Neural cell (in vitro differentiated cells): ENCODE data around the gene TPD52L1. TPM values are rescaled to one million over a fixed set of nuclear protein-coding genes. Genes with fewer than 3 reads are reported as not detected.

Experiments
- H2AFZ ChIP-seq: fragments of 200-600, 300-800 bp; sonication (generic), shearing (Covaris generic); 2 replicates; pipeline ENCODE4 v1.6.0; 2014; ENCODE audit warnings: low read depth, mild to moderate bottlenecking, antibody characterized with exemption, low read length, moderate library complexity
- H3F3A ChIP-seq: fragments of 200-600 bp; shearing (Covaris generic); 2 replicates; pipeline ENCODE4 v1.6.1; 2016; ENCODE audit warnings: mild to moderate bottlenecking, moderate library complexity, mixed read lengths, antibody characterized with exemption, low read length; ENCODE audit not compliant: insufficient read depth, poor library complexity, severe bottlenecking
- H3K27ac ChIP-seq: fragments of 200-600, 300-800 bp; sonication (generic), shearing (Covaris generic); 2 replicates; pipeline ENCODE4 v1.5.1; 2014; ENCODE audit warnings: mild to moderate bottlenecking, low read length, moderate library complexity
- H3K27me3 ChIP-seq: fragments of 300-800, 200-600 bp; sonication (generic), shearing (Covaris generic); 2 replicates; pipeline ENCODE4 v1.6.0; 2014; ENCODE audit warnings: mild to moderate bottlenecking, low read depth, low read length, moderate library complexity; ENCODE audit not compliant: insufficient read depth
- H3K36me3 ChIP-seq: fragments of 300-800, 200-600 bp; sonication (generic), shearing (Covaris generic); 2 replicates; pipeline ENCODE4 v1.5.1; 2014; ENCODE audit warnings: mild to moderate bottlenecking, antibody characterized with exemption, low read length, moderate library complexity; ENCODE audit not compliant: insufficient read depth
- H3K4me2 ChIP-seq: fragments of 300-800, 200-600 bp; sonication (generic), shearing (Covaris generic); 2 replicates; pipeline ENCODE4 v1.6.0; 2014; ENCODE audit warnings: mild to moderate bottlenecking, low read length
- H3K4me3 ChIP-seq: fragments of 300-800, 200-600 bp; sonication (generic), shearing (Covaris generic); 2 replicates; pipeline ENCODE4 v1.5.1; 2014; ENCODE audit warnings: mild to moderate bottlenecking, low read length, moderate library complexity
- H3K79me2 ChIP-seq: fragments of 200-600 bp; shearing (Covaris generic); replicated peaks from 2 replicates; pipeline ENCODE4 v1.6.0; 2014; ENCODE audit warnings: mild to moderate bottlenecking, low read length, moderate library complexity; ENCODE audit not compliant: insufficient read depth
- H3K9ac ChIP-seq: fragments of 300-800, 200-600 bp; sonication (generic), shearing (Covaris generic); 2 replicates; pipeline ENCODE4 v1.6.1; 2016; ENCODE audit warnings: mild to moderate bottlenecking, low read length, mixed read lengths
- H3K9me2 ChIP-seq: fragments of 200-600 bp; shearing (Covaris generic); 2 replicates; pipeline ENCODE4 v1.6.1; 2016; ENCODE audit warnings: mild to moderate bottlenecking, low read length, mixed read lengths; ENCODE audit not compliant: insufficient read depth
- H3K9me3 ChIP-seq: fragments of 200-600, 300-800 bp; sonication (generic), shearing (Covaris generic); 2 replicates; pipeline ENCODE4 v1.6.1; 2016; ENCODE audit warnings: mild to moderate bottlenecking, mixed run types, low read length, moderate library complexity, mixed read lengths
- H4K20me1 ChIP-seq: fragments of 200-600 bp; shearing (Covaris generic); 2 replicates; pipeline ENCODE4 v1.6.1; 2016; ENCODE audit warnings: mild to moderate bottlenecking, mixed run types; ENCODE audit not compliant: insufficient read depth
- EP300 ChIP-seq: fragments of 450-650 bp; conservative IDR thresholded peaks from 2 replicates; pipeline ENCODE4 v1.6.1; 2014; ENCODE audit warnings: antibody characterized with exemption, mild to moderate bottlenecking, moderate library complexity; ENCODE audit not compliant: poor library complexity, severe bottlenecking
- EZH2 ChIP-seq: fragments of 200-600, 300-800 bp; shearing (Covaris generic), sonication (generic); IDR thresholded peaks from 2 replicates; pipeline ENCODE4 v1.6.1; 2014; ENCODE audit warnings: antibody characterized with exemption, low read length, borderline replicate concordance, mild to moderate bottlenecking; ENCODE audit not compliant: insufficient read depth, poor library complexity, severe bottlenecking
- MXI1 ChIP-seq: fragments of 450-650 bp; conservative IDR thresholded peaks from 2 replicates; pipeline ENCODE4 v1.6.1; 2014; ENCODE audit warnings: antibody characterized with exemption, mild to moderate bottlenecking; ENCODE audit not compliant: poor library complexity, severe bottlenecking
- POLR2AphosphoS5 ChIP-seq: IDR thresholded peaks from 2 replicates; pipeline ENCODE4 v1.6.1; 2012
- RAD21 ChIP-seq: fragments of 450-650 bp; conservative IDR thresholded peaks from 2 replicates; pipeline ENCODE4 v1.6.1; 2014; ENCODE audit warnings: antibody characterized with exemption, mild to moderate bottlenecking, moderate library complexity
- SMC3 ChIP-seq: fragments of 450-650 bp; conservative IDR thresholded peaks from 2 replicates; pipeline ENCODE4 v1.6.1; 2014; ENCODE audit warnings: antibody characterized with exemption, mild to moderate bottlenecking, moderate library complexity; ENCODE audit not compliant: poor library complexity
- TAF1 ChIP-seq: IDR thresholded peaks from 2 replicates; pipeline ENCODE4 v1.6.1; 2012; ENCODE audit warnings: low read depth
- polyA plus RNA-seq: library from polyadenylated mRNA; depleted of rRNA; stranded (reverse); fragments of >200 nt; gene quantifications from 2 replicates; pipeline ENCODE4 v1.2.3, GENCODE V29; 2014
- TF ChIP-seq, protein P1 (sequence below): fragments of 450-650 bp; IDR thresholded peaks from 2 replicates; pipeline ENCODE4 v1.5.1; 2014; ENCODE audit warnings: antibody characterized with exemption, mild to moderate bottlenecking, moderate library complexity; ENCODE audit not compliant: poor library complexity, severe bottlenecking
- TF ChIP-seq, protein P2 (sequence below): IDR thresholded peaks from 2 replicates; pipeline ENCODE4 v1.6.1; 2012; ENCODE audit warnings: borderline replicate concordance

TPD52L1 gene
- polyA plus RNA-seq, 1 donor from 2014 or later, result 8.9 TPM

DNA sequence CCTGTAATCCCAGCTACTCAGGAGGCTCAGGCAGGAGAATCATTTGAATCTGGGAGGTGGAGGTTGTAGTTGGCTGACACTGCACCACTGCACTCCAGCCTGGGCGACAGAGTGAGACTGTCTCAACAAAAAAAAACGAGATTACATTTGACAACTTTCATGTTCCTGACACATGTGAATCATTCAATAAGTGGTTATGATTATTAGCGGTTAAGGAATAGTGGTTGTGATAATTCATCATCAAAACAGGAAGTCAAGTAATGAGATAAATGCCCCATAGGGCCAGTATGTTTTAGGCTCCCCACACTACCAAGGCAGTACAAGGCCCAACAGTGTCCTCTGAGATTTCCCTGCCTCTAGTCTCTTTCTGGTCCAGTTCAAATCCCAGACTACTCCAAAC is 145.7 kb downstream of the TPD52L1 start:
- Histone ChIP-seq H3K4me2 (no peak overlapping the region), H3K9ac (no peak overlapping the region), H2AFZ (no peak overlapping the region), H3K9me3 (no peaks in the 10 kb centered on the region), H3K4me3 (peak overlapping the region; percentile 81), H3F3A (no peaks in the 10 kb centered on the region), H3K36me3 (no peaks in the 10 kb centered on the region), H3K27me3 (no peaks in the 10 kb centered on the region), H3K9me2 (no peaks in the 10 kb centered on the region), H3K27ac (no peak overlapping the region), H3K79me2 (no peaks in the 10 kb centered on the region), H4K20me1 (no peaks in the 10 kb centered on the region)
- TF ChIP-seq POLR2AphosphoS5 (no peak), SMC3 (no peak), RAD21 (no peak), MXI1 (no peak), EP300 (no peak), TAF1 (no peak), EZH2 (no peak)
- TF ChIP-seq, protein P1, sequence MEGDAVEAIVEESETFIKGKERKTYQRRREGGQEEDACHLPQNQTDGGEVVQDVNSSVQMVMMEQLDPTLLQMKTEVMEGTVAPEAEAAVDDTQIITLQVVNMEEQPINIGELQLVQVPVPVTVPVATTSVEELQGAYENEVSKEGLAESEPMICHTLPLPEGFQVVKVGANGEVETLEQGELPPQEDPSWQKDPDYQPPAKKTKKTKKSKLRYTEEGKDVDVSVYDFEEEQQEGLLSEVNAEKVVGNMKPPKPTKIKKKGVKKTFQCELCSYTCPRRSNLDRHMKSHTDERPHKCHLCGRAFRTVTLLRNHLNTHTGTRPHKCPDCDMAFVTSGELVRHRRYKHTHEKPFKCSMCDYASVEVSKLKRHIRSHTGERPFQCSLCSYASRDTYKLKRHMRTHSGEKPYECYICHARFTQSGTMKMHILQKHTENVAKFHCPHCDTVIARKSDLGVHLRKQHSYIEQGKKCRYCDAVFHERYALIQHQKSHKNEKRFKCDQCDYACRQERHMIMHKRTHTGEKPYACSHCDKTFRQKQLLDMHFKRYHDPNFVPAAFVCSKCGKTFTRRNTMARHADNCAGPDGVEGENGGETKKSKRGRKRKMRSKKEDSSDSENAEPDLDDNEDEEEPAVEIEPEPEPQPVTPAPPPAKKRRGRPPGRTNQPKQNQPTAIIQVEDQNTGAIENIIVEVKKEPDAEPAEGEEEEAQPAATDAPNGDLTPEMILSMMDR, result no peak
- TF ChIP-seq, protein P2, sequence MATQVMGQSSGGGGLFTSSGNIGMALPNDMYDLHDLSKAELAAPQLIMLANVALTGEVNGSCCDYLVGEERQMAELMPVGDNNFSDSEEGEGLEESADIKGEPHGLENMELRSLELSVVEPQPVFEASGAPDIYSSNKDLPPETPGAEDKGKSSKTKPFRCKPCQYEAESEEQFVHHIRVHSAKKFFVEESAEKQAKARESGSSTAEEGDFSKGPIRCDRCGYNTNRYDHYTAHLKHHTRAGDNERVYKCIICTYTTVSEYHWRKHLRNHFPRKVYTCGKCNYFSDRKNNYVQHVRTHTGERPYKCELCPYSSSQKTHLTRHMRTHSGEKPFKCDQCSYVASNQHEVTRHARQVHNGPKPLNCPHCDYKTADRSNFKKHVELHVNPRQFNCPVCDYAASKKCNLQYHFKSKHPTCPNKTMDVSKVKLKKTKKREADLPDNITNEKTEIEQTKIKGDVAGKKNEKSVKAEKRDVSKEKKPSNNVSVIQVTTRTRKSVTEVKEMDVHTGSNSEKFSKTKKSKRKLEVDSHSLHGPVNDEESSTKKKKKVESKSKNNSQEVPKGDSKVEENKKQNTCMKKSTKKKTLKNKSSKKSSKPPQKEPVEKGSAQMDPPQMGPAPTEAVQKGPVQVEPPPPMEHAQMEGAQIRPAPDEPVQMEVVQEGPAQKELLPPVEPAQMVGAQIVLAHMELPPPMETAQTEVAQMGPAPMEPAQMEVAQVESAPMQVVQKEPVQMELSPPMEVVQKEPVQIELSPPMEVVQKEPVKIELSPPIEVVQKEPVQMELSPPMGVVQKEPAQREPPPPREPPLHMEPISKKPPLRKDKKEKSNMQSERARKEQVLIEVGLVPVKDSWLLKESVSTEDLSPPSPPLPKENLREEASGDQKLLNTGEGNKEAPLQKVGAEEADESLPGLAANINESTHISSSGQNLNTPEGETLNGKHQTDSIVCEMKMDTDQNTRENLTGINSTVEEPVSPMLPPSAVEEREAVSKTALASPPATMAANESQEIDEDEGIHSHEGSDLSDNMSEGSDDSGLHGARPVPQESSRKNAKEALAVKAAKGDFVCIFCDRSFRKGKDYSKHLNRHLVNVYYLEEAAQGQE, result no peak

DNA sequence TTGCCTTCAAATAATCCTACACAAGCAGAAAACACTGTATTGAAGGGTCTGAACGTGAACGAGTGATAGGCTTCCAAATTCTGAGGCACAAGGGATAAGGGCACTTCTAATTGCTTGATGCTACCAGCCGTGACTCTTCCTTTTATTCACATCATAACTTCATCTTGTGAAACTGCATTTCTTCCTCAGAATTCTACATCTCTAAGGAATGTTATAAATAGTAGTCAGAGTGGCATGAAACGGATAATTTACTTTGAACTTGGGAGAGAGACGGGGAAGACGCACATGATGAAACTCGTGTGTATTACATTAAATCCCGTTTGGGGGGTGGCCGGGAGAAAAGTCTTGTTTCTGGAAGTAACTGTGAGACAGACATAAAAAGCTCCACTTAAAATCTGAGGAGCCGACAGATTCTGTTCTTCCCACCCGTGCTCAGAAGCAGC is 147.4 kb downstream of the TPD52L1 start:
- Histone ChIP-seq H4K20me1 (no peaks in the 10 kb centered on the region), H3K4me2 (peak overlapping the region; percentile 68), H3K9ac (peak overlapping the region; percentile 71), H3K36me3 (no peaks in the 10 kb centered on the region), H2AFZ (peak overlapping the region; percentile 62), H3K9me3 (no peaks in the 10 kb centered on the region), H3K79me2 (no peaks in the 10 kb centered on the region), H3K27ac (no peak overlapping the region), H3K9me2 (no peaks in the 10 kb centered on the region), H3K4me3 (peak overlapping the region; percentile 81), H3F3A (no peaks in the 10 kb centered on the region), H3K27me3 (no peaks in the 10 kb centered on the region)
- no peak for TF ChIP-seq TAF1
- TF ChIP-seq EP300, result no peak
- TF ChIP-seq SMC3, result no peak
- no peak for TF ChIP-seq RAD21
- no peak for TF ChIP-seq MXI1
- TF ChIP-seq, protein P1, result no peak
- no peak for TF ChIP-seq POLR2AphosphoS5
- TF ChIP-seq, protein P2, result no peak
- no peak for TF ChIP-seq EZH2
